OCI-M2 (cell line): ENCODE results near the gene CRB2.
"Not testable (repeated sequence)": the region's sequence is repeated elsewhere in the genome, so short reads cannot be mapped to it uniquely, and the experiment has no call there.

Source experiments
- DNase-seq: peaks from one replicate; lab custom pipeline; 2025; ENCODE audit not compliant: unreplicated experiment; lab: John Stamatoyannopoulos, UW

CRB2 gene

GRCh38 chr9:123327697-123328100 is 28.3 kb upstream of the CRB2 start:
- no peak for DNase-seq

- no peak for DNase-seq
These were observed 26.6 kb upstream of the CRB2 start for GRCh38 chr9:123329329-123329955.

GRCh38 chr9:123331346-123332060 is 24.5 kb upstream of the CRB2 start:
- no peak for DNase-seq

GRCh38 chr9:123333058-123333669 is 22.8 kb upstream of the CRB2 start:
- not testable (repeated sequence) for DNase-seq

- no peak for DNase-seq
These were observed 21.4 kb upstream of the CRB2 start for GRCh38 chr9:123334639-123335038.

- DNase-seq = no peak
These were observed 20.6 kb upstream of the CRB2 start for GRCh38 chr9:123335193-123335985.

- DNase-seq = no peak
These were observed 20.0 kb upstream of the CRB2 start for GRCh38 chr9:123335986-123336329.

- no peak for DNase-seq
These were observed 19.5 kb upstream of the CRB2 start for GRCh38 chr9:123336449-123336848.

- DNase-seq = no peak
These were observed 19.0 kb upstream of the CRB2 start for GRCh38 chr9:123336959-123337358.

- no peak for DNase-seq
These were observed 18.0 kb upstream of the CRB2 start for GRCh38 chr9:123337971-123338370.

- no peak for DNase-seq
These were observed 17.0 kb upstream of the CRB2 start for GRCh38 chr9:123338710-123339665.

- DNase-seq = no peak
These were observed 16.1 kb upstream of the CRB2 start for GRCh38 chr9:123339666-123340510.

- DNase-seq = no peak
These were observed 14.2 kb upstream of the CRB2 start for GRCh38 chr9:123341816-123342215.

GRCh38 chr9:123342247-123342646 is 13.8 kb upstream of the CRB2 start:
- DNase-seq = no peak

- no peak for DNase-seq
These were observed 12.4 kb upstream of the CRB2 start for GRCh38 chr9:123343443-123344191.

- DNase-seq = no peak
These were observed 11.6 kb upstream of the CRB2 start for GRCh38 chr9:123344192-123344949.

- no peak for DNase-seq
These were observed 10.4 kb upstream of the CRB2 start for GRCh38 chr9:123345567-123345955.

GRCh38 chr9:123346026-123346425 is 10.0 kb upstream of the CRB2 start:
- DNase-seq = no peak
